Rectal smooth muscle tissue (tissue), 1 donor: ENCODE data around the gene SLC7A6.

ENCODE experiments used
- H3K27ac ChIP-seq: one replicate; pipeline ENCODE4 v1.7.0; 2013; ENCODE audit warnings: low read depth, low read length, inconsistent platforms
- H3K27me3 ChIP-seq: one replicate; pipeline ENCODE4 v1.7.0; 2013; ENCODE audit warnings: low read length; ENCODE audit not compliant: control insufficient read depth, insufficient read depth
- H3K36me3 ChIP-seq: one replicate; pipeline ENCODE4 v1.7.0; 2013; ENCODE audit warnings: low read length; ENCODE audit not compliant: control insufficient read depth, insufficient read depth
- H3K4me1 ChIP-seq: one replicate; pipeline ENCODE4 v1.7.0; 2013; ENCODE audit warnings: low read length; ENCODE audit not compliant: control insufficient read depth, insufficient read depth
- H3K4me3 ChIP-seq: one replicate; pipeline ENCODE4 v1.7.0; 2013; ENCODE audit warnings: low read length
- H3K9ac ChIP-seq: one replicate; pipeline ENCODE4 v1.7.0; 2013; ENCODE audit warnings: low read length

SLC7A6 gene

GRCh38 chr16:68290450-68290849 is 26.1 kb downstream of the SLC7A6 start:
- no peak overlapping the region for H3K9ac ChIP-seq
- H3K27me3 ChIP-seq: no peaks in the 10 kb centered on the region
- no peaks in the 10 kb centered on the region for H3K4me1 ChIP-seq
- H3K36me3 ChIP-seq: peaks cover 25% of the 10 kb centered on the region
- H3K4me3 ChIP-seq: no peak overlapping the region
- H3K27ac ChIP-seq: no peak overlapping the region

GRCh38 chr16:68291227-68291626 is 26.9 kb downstream of the SLC7A6 start:
- no peaks in the 10 kb centered on the region for H3K4me1 ChIP-seq
- no peaks in the 10 kb centered on the region for H3K27me3 ChIP-seq
- peaks cover 28% of the 10 kb centered on the region for H3K36me3 ChIP-seq
- no peak overlapping the region for H3K9ac ChIP-seq
- no peak overlapping the region for H3K27ac ChIP-seq
- no peak overlapping the region for H3K4me3 ChIP-seq

- no peak overlapping the region for H3K27ac ChIP-seq
- peaks cover 31% of the 10 kb centered on the region for H3K36me3 ChIP-seq
- no peaks in the 10 kb centered on the region for H3K27me3 ChIP-seq
Observed at GRCh38 chr16:68292425-68292824, 28.1 kb downstream of the SLC7A6 start.

GRCh38 chr16:68296291-68296690 is 32.0 kb downstream of the SLC7A6 start:
- H3K36me3 ChIP-seq: peaks cover 50% of the 10 kb centered on the region
- no peaks in the 10 kb centered on the region for H3K27me3 ChIP-seq
- no peak overlapping the region for H3K27ac ChIP-seq
- H3K9ac ChIP-seq: no peak overlapping the region
- peaks cover 14% of the 10 kb centered on the region for H3K4me1 ChIP-seq
- no peak overlapping the region for H3K4me3 ChIP-seq

More at GRCh38 chr16:68292425-68292824, 28.1 kb downstream of the SLC7A6 start:
- no peak overlapping the region for H3K4me3 ChIP-seq
- no peak overlapping the region for H3K9ac ChIP-seq
- no peaks in the 10 kb centered on the region for H3K4me1 ChIP-seq

- peaks cover 46% of the 10 kb centered on the region for H3K36me3 ChIP-seq
- no peak overlapping the region for H3K4me3 ChIP-seq
- no peak overlapping the region for H3K9ac ChIP-seq
- no peaks in the 10 kb centered on the region for H3K27me3 ChIP-seq
- peaks cover 14% of the 10 kb centered on the region for H3K4me1 ChIP-seq
- no peak overlapping the region for H3K27ac ChIP-seq
Observed at GRCh38 chr16:68296693-68297092, 32.4 kb downstream of the SLC7A6 start.

- Histone ChIP-seq H3K36me3 (peaks cover 44% of the 10 kb centered on the region), H3K9ac (no peak overlapping the region), H3K27ac (no peak overlapping the region), H3K4me3 (no peak overlapping the region), H3K4me1 (peaks cover 14% of the 10 kb centered on the region), H3K27me3 (no peaks in the 10 kb centered on the region)
Observed at GRCh38 chr16:68297908-68298307, 33.6 kb downstream of the SLC7A6 start.

- Histone ChIP-seq H3K27me3 (no peaks in the 10 kb centered on the region), H3K9ac (no peak overlapping the region), H3K36me3 (peaks cover 44% of the 10 kb centered on the region), H3K4me3 (no peak overlapping the region), H3K4me1 (peaks cover 14% of the 10 kb centered on the region), H3K27ac (no peak overlapping the region)
Observed at GRCh38 chr16:68298312-68298711, 34.0 kb downstream of the SLC7A6 start.

- peaks cover 14% of the 10 kb centered on the region for H3K4me1 ChIP-seq
- no peaks in the 10 kb centered on the region for H3K27me3 ChIP-seq
- H3K9ac ChIP-seq: no peak overlapping the region
- peak overlapping the region; percentile 25 for H3K27ac ChIP-seq
- H3K36me3 ChIP-seq: peaks cover 42% of the 10 kb centered on the region
- H3K4me3 ChIP-seq: no peak overlapping the region
Observed at GRCh38 chr16:68298907-68299561, 34.7 kb downstream of the SLC7A6 start.

- Histone ChIP-seq H3K36me3 (peaks cover 38% of the 10 kb centered on the region), H3K27me3 (no peaks in the 10 kb centered on the region), H3K4me1 (peaks cover 14% of the 10 kb centered on the region), H3K4me3 (no peak overlapping the region), H3K9ac (no peak overlapping the region), H3K27ac (peak overlapping the region; percentile 25)
Observed at GRCh38 chr16:68299571-68300453, 35.5 kb downstream of the SLC7A6 start.

- no peak overlapping the region for H3K27ac ChIP-seq
- H3K4me1 ChIP-seq: peaks cover 14% of the 10 kb centered on the region
- H3K9ac ChIP-seq: no peak overlapping the region
- no peak overlapping the region for H3K4me3 ChIP-seq
- no peaks in the 10 kb centered on the region for H3K27me3 ChIP-seq
- H3K36me3 ChIP-seq: peaks cover 35% of the 10 kb centered on the region
Observed at GRCh38 chr16:68300734-68301459, 36.6 kb downstream of the SLC7A6 start.

GRCh38 chr16:68306633-68307032 is 42.3 kb downstream of the SLC7A6 start:
- Histone ChIP-seq H3K9ac (no peak overlapping the region), H3K27me3 (no peaks in the 10 kb centered on the region), H3K36me3 (peaks cover 10% of the 10 kb centered on the region), H3K27ac (no peak overlapping the region), H3K4me3 (no peak overlapping the region), H3K4me1 (peaks cover 12% of the 10 kb centered on the region)

- Histone ChIP-seq H3K27ac (no peak overlapping the region), H3K36me3 (peaks cover 6% of the 10 kb centered on the region), H3K4me1 (peaks cover 15% of the 10 kb centered on the region), H3K27me3 (no peaks in the 10 kb centered on the region), H3K4me3 (peak overlapping the region; percentile 100), H3K9ac (no peak overlapping the region)
Observed at GRCh38 chr16:68309799-68310198, 45.5 kb downstream of the SLC7A6 start.
